ENCODE results near the gene DELE1.

DNA sequence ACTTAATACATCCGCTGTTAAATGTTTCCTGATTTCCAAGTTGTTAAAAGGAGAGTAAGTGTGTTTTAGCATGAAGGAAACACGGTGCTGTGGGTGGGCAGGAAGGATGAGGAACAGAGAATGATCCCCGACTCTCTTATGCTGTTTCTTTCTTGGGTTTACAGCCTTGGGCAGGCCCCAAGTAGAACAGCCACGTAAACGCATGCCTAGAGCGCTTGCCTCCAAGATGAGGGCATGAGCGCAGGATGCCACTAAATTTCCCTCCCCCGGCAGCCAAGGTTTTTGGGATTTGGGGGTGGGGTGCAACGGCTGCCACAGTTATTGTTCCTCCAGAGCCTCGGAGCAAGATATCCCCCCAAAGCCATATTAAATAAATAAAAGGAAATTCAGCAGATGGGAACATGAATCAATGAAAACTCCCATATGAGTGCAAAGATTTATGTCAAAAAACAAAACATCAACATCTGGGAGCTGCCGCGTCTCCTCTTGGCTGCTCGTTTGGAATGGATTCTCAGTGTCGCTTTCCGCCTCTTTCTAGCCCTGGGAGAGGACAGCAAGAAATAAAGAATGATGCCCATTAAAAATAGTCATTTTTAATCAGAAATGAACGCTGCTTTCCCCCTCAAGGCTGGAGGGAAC is 10.0 kb upstream of the DELE1 start:
- TF ChIP-seq, protein P1, sequence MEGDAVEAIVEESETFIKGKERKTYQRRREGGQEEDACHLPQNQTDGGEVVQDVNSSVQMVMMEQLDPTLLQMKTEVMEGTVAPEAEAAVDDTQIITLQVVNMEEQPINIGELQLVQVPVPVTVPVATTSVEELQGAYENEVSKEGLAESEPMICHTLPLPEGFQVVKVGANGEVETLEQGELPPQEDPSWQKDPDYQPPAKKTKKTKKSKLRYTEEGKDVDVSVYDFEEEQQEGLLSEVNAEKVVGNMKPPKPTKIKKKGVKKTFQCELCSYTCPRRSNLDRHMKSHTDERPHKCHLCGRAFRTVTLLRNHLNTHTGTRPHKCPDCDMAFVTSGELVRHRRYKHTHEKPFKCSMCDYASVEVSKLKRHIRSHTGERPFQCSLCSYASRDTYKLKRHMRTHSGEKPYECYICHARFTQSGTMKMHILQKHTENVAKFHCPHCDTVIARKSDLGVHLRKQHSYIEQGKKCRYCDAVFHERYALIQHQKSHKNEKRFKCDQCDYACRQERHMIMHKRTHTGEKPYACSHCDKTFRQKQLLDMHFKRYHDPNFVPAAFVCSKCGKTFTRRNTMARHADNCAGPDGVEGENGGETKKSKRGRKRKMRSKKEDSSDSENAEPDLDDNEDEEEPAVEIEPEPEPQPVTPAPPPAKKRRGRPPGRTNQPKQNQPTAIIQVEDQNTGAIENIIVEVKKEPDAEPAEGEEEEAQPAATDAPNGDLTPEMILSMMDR (IDR thresholded peaks at IDR 0.05), result no peak
- TF ChIP-seq RELA (CRISPR knock-in tag; IDR thresholded peaks at IDR 0.05; ENCODE audit: borderline replicate concordance), result no peak
- TF ChIP-seq JUN (CRISPR knock-in tag; IDR thresholded peaks at IDR 0.05), result no peak
- TF ChIP-seq, protein P2, sequence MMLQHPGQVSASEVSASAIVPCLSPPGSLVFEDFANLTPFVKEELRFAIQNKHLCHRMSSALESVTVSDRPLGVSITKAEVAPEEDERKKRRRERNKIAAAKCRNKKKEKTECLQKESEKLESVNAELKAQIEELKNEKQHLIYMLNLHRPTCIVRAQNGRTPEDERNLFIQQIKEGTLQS (CRISPR knock-in tag; conservative IDR thresholded peaks at IDR 0.05), result no peak
- TF ChIP-seq, protein P3, sequence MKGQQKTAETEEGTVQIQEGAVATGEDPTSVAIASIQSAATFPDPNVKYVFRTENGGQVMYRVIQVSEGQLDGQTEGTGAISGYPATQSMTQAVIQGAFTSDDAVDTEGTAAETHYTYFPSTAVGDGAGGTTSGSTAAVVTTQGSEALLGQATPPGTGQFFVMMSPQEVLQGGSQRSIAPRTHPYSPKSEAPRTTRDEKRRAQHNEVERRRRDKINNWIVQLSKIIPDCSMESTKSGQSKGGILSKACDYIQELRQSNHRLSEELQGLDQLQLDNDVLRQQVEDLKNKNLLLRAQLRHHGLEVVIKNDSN (CRISPR knock-in tag; IDR thresholded peaks at IDR 0.05), result no peak
- TF ChIP-seq NR2C2 (CRISPR knock-in tag; IDR thresholded peaks at IDR 0.05), result no peak
- no peak for TF ChIP-seq NFYB (CRISPR knock-in tag; conservative IDR thresholded peaks at IDR 0.05; ENCODE audit: low read depth)
- TF ChIP-seq TEAD4 (CRISPR knock-in tag; IDR thresholded peaks at IDR 0.05), result no peak
- TF ChIP-seq ETV6 (CRISPR knock-in tag; IDR thresholded peaks at IDR 0.05), result no peak
- no peak; the same call in 1 of the 2 replicates for TF ChIP-seq SP1 (CRISPR knock-in tag; conservative IDR thresholded peaks at IDR 0.05)
- no peak for TF ChIP-seq ZNF138 (CRISPR knock-in tag; conservative IDR thresholded peaks at IDR 0.05)
- no peak for TF ChIP-seq FOXJ3 (CRISPR knock-in tag; IDR thresholded peaks at IDR 0.05; ENCODE audit: borderline replicate concordance)
